Sigmoid colon (tissue), 4 donors: Measurements from ENCODE around the gene LRP1B.

Experiments
- POLR2AphosphoS5 ChIP-seq, 4 donors: sonication (generic); formaldehyde crosslinking; IDR thresholded peaks; one replicate each; pipeline ENCODE4 v1.6.1; 2017; ENCODE audit warnings: antibody characterized with exemption in 4 of 4
- TF ChIP-seq, protein P1 (sequence below), 4 experiments: fragments of 450-650 bp in 3 of 4; fragments of 200-600 bp in 1 of 4; IDR thresholded peaks; one replicate each; pipeline ENCODE4 v1.5.1; 2016 to 2019; ENCODE audit warnings: antibody characterized with exemption in 4 of 4, mild to moderate bottlenecking in 3 of 4, moderate library complexity in 2 of 4

DNA sequence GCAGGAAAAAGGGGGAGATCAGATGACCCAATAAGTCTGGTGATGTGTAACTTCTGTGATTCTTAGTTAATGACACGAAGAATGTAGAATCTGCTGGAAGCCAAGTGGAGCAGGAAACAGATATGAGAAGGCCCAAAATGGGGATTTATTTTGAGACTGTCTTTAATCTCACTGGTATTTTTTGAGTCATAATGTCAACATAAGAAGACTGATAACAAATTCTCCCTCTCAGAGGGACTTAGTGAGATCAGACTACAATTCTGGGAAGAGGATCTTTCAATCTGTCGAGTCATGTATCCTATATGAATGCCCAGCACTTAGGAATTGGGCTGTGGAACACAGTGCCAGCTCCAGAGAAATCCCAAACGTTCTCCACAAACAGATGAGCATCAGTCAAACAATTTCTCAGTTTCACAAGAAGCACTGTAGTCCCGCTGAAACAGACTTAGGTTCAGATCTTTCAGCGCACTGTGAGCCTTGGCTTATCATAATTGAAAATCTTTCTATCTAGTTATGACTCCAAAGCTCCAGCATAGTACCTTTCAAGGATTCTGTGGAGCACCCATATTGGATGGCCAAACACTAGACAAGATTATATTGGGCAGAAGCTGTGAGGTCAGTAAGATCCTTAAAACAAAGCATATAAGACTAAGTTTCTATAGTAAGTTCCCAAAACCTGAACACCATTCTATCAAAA is 738.2 kb downstream of the LRP1B start:
- TF ChIP-seq, protein P1, sequence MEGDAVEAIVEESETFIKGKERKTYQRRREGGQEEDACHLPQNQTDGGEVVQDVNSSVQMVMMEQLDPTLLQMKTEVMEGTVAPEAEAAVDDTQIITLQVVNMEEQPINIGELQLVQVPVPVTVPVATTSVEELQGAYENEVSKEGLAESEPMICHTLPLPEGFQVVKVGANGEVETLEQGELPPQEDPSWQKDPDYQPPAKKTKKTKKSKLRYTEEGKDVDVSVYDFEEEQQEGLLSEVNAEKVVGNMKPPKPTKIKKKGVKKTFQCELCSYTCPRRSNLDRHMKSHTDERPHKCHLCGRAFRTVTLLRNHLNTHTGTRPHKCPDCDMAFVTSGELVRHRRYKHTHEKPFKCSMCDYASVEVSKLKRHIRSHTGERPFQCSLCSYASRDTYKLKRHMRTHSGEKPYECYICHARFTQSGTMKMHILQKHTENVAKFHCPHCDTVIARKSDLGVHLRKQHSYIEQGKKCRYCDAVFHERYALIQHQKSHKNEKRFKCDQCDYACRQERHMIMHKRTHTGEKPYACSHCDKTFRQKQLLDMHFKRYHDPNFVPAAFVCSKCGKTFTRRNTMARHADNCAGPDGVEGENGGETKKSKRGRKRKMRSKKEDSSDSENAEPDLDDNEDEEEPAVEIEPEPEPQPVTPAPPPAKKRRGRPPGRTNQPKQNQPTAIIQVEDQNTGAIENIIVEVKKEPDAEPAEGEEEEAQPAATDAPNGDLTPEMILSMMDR (IDR thresholded peaks at IDR 0.05), result no peak
- no peak for TF ChIP-seq POLR2AphosphoS5 (IDR thresholded peaks at IDR 0.05)
